ENCODE results near the gene PSTPIP2.

The PSTPIP2 gene

DNA sequence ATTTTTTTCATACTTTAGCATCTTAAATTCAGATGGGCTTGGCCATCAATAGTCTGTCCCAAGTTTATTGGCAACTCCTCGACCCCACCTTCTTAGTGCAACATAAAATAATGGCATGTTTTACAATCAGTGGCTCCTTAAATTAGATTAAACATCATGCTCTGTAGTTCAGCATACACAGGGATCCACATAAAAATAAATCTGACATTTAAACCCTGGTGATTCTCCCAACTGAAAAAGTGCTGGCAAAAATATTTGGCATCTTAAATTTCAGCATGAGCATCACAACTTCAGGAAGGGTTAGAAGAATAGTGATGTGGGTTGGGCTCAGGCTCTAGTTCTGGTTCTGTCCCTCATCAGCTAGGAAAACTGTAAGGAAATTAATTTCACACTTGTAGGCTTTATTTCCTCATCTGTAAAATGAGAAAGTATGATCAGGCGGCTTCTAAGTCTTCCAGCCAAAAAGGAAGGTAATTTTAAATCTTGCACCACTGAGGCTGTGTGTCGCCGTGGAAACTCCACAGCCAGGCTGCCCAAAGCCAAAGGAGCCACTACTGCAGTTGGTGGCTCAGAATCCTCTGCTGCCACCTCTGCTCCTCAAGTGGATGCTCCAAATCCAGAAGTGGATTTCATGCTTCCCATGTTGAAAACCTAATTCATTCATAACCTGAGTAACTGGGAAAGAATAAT lies 87.4 kb downstream of the PSTPIP2 start:
- Histone ChIP-seq H3K4me3 (replicated peaks; ENCODE audit: insufficient read depth, low read length) (no peak overlapping the region), H3K27ac (replicated peaks) (peak overlapping the region; percentile 82), H3K27me3 (ENCODE audit: insufficient read depth, poor library complexity, severe bottlenecking) (no peaks in the 10 kb centered on the region)
- TF ChIP-seq, protein P1, sequence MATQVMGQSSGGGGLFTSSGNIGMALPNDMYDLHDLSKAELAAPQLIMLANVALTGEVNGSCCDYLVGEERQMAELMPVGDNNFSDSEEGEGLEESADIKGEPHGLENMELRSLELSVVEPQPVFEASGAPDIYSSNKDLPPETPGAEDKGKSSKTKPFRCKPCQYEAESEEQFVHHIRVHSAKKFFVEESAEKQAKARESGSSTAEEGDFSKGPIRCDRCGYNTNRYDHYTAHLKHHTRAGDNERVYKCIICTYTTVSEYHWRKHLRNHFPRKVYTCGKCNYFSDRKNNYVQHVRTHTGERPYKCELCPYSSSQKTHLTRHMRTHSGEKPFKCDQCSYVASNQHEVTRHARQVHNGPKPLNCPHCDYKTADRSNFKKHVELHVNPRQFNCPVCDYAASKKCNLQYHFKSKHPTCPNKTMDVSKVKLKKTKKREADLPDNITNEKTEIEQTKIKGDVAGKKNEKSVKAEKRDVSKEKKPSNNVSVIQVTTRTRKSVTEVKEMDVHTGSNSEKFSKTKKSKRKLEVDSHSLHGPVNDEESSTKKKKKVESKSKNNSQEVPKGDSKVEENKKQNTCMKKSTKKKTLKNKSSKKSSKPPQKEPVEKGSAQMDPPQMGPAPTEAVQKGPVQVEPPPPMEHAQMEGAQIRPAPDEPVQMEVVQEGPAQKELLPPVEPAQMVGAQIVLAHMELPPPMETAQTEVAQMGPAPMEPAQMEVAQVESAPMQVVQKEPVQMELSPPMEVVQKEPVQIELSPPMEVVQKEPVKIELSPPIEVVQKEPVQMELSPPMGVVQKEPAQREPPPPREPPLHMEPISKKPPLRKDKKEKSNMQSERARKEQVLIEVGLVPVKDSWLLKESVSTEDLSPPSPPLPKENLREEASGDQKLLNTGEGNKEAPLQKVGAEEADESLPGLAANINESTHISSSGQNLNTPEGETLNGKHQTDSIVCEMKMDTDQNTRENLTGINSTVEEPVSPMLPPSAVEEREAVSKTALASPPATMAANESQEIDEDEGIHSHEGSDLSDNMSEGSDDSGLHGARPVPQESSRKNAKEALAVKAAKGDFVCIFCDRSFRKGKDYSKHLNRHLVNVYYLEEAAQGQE (IDR thresholded peaks at IDR 0.05; ENCODE audit: insufficient replicate concordance, low read depth), result no peak
- TF ChIP-seq GABPA (IDR thresholded peaks at IDR 0.05; ENCODE audit: low read depth) (no peak), CTCF (IDR thresholded peaks at IDR 0.05; ENCODE audit: insufficient read depth, low read length) (no peak), SPI1 (IDR thresholded peaks at IDR 0.05; ENCODE audit: borderline replicate concordance, low read depth) (no peak), POLR2AphosphoS5 (IDR thresholded peaks at IDR 0.05; ENCODE audit: low read depth) (no peak)
- DNase-seq (ENCODE audit: low read depth in 1 of 2, low spot score in 1 of 2), result peak in 1 of 2 experiments; percentile 46

GRCh38 chr18:45981821-45982220 lies 90.2 kb downstream of the PSTPIP2 start:
- Histone ChIP-seq H3K4me3 (replicated peaks; ENCODE audit: insufficient read depth, low read length) (no peak overlapping the region), H3K27me3 (ENCODE audit: insufficient read depth, poor library complexity, severe bottlenecking) (no peaks in the 10 kb centered on the region), H3K27ac (replicated peaks) (peak overlapping the region; percentile 82)
- DNase-seq (ENCODE audit: low read depth in 1 of 2, low spot score in 1 of 2), result peak in 1 of 2 experiments; percentile 51
- TF ChIP-seq POLR2AphosphoS5 (IDR thresholded peaks at IDR 0.05; ENCODE audit: low read depth) (no peak), SPI1 (IDR thresholded peaks at IDR 0.05; ENCODE audit: borderline replicate concordance, low read depth) (peak; percentile 45; the same call in 1 of the 2 replicates)

GRCh38 chr18:45980229-45980628 lies 91.8 kb downstream of the PSTPIP2 start:
- H3K4me3 ChIP-seq (replicated peaks; ENCODE audit: insufficient read depth, low read length), result no peak overlapping the region

More at GRCh38 chr18:45980229-45980628, 91.8 kb downstream of the PSTPIP2 start:
- Histone ChIP-seq H3K27me3 (ENCODE audit: insufficient read depth, poor library complexity, severe bottlenecking) (no peaks in the 10 kb centered on the region), H3K27ac (replicated peaks) (no peak overlapping the region)
- DNase-seq (ENCODE audit: low read depth in 1 of 2, low spot score in 1 of 2), result no peak
- TF ChIP-seq POLR2AphosphoS5 (IDR thresholded peaks at IDR 0.05; ENCODE audit: low read depth) (no peak), SPI1 (IDR thresholded peaks at IDR 0.05; ENCODE audit: borderline replicate concordance, low read depth) (no peak), GABPA (IDR thresholded peaks at IDR 0.05; ENCODE audit: low read depth) (no peak), CTCF (IDR thresholded peaks at IDR 0.05; ENCODE audit: insufficient read depth, low read length) (no peak)
- TF ChIP-seq, protein P1 (IDR thresholded peaks at IDR 0.05; ENCODE audit: insufficient replicate concordance, low read depth), result no peak

All from HL-60 (cell line).